Hepatocyte (in vitro differentiated cells): ENCODE measurements around the gene RBPMS2. TPM values are rescaled to one million over a fixed set of nuclear protein-coding genes. Genes with fewer than 3 reads are reported as not detected.

Source experiments
- DNase-seq: peaks from one replicate; pipeline ENCODE4 v3.0.0-alpha.2; 2016; ENCODE audit warnings: low spot score
- H2AFZ ChIP-seq: fragments of 200-600 bp; sonication (generic); 2 replicates; pipeline ENCODE4 v1.6.0; 2016; ENCODE audit warnings: antibody characterized with exemption, mild to moderate bottlenecking
- H3K27ac ChIP-seq: fragments of 200-600 bp; sonication (generic); 2 replicates; pipeline ENCODE4 v1.5.1; 2016; ENCODE audit warnings: mild to moderate bottlenecking
- H3K27me3 ChIP-seq: fragments of 200-600 bp; sonication (generic); 2 replicates; pipeline ENCODE4 v1.6.1; 2016
- H3K36me3 ChIP-seq: fragments of 200-600 bp; sonication (generic); replicated peaks from 2 replicates; pipeline ENCODE4 v1.5.1; 2016; ENCODE audit warnings: low read depth; ENCODE audit not compliant: insufficient read depth
- H3K4me1 ChIP-seq: fragments of 200-600 bp; sonication (generic); 2 replicates; pipeline ENCODE4 v1.5.1; 2016; ENCODE audit warnings: mild to moderate bottlenecking, moderate library complexity; ENCODE audit not compliant: insufficient read depth
- H3K4me2 ChIP-seq: fragments of 200-600 bp; sonication (generic); 2 replicates; pipeline ENCODE4 v1.6.0; 2016
- H3K4me3 ChIP-seq: fragments of 200-600 bp; sonication (generic); 2 replicates; pipeline ENCODE4 v1.5.1; 2016; ENCODE audit warnings: mild to moderate bottlenecking
- H3K79me2 ChIP-seq: fragments of 200-600 bp; sonication (generic); 2 replicates; pipeline ENCODE4 v1.6.0; 2017; ENCODE audit warnings: mild to moderate bottlenecking
- H3K9me2 ChIP-seq: fragments of 200-600 bp; sonication (generic); replicated peaks from 2 replicates; pipeline ENCODE4 v1.6.0; 2017; ENCODE audit warnings: mild to moderate bottlenecking; ENCODE audit not compliant: insufficient read depth
- H3K9me3 ChIP-seq: fragments of 200-600 bp; sonication (generic); 2 replicates; pipeline ENCODE4 v1.5.1; 2016; ENCODE audit warnings: low read depth, mild to moderate bottlenecking
- H4K20me1 ChIP-seq: fragments of 200-600 bp; sonication (generic); 2 replicates; pipeline ENCODE4 v1.6.0; 2016; ENCODE audit warnings: mild to moderate bottlenecking; ENCODE audit not compliant: insufficient read depth, poor library complexity, severe bottlenecking
- EZH2 ChIP-seq: fragments of 200-600 bp; sonication (generic); IDR thresholded peaks from 2 replicates; pipeline ENCODE4 v1.6.1; 2016; ENCODE audit warnings: antibody characterized with exemption, mild to moderate bottlenecking, borderline replicate concordance
- EZH2phosphoT487 ChIP-seq: fragments of 200-600 bp; sonication (generic); IDR thresholded peaks from one replicate; pipeline ENCODE4 v1.6.1; 2018; ENCODE audit warnings: antibody characterized with exemption, mild to moderate bottlenecking, low read depth, moderate library complexity; ENCODE audit not compliant: unreplicated experiment, severe bottlenecking
- WGBS: methylation state at CpG from one replicate; pipeline ENCODE4 v1.1.6; 2016; ENCODE audit warnings: low lambda C conversion rate; ENCODE audit errors: missing lambda C conversion rate; 5-methylcytosine and 5-hydroxymethylcytosine counted together
- polyA plus RNA-seq: library from polyadenylated mRNA; unstranded; fragments of >200 nt; fragmentation: Nextera tagmentation; extraction: Ambion mirVana; gene quantifications from 2 replicates; pipeline ENCODE4 v1.2.1, GENCODE V29; 2016
- total RNA-seq: library from RNA; depleted of rRNA; stranded (reverse); fragments of >200 nt; gene quantifications from 2 replicates; pipeline ENCODE4 v1.2.3, GENCODE V29; 2014
- TF ChIP-seq, protein P1 (sequence below): fragments of 200-600 bp; sonication (generic); IDR thresholded peaks from 2 replicates; pipeline ENCODE4 v1.5.1; 2016; ENCODE audit warnings: antibody characterized with exemption, mild to moderate bottlenecking; ENCODE audit not compliant: poor library complexity

RBPMS2 gene
- total and polyA plus RNA-seq, 2 experiments from 2014 or later, result 0.27 to 18.0 TPM

DNA sequence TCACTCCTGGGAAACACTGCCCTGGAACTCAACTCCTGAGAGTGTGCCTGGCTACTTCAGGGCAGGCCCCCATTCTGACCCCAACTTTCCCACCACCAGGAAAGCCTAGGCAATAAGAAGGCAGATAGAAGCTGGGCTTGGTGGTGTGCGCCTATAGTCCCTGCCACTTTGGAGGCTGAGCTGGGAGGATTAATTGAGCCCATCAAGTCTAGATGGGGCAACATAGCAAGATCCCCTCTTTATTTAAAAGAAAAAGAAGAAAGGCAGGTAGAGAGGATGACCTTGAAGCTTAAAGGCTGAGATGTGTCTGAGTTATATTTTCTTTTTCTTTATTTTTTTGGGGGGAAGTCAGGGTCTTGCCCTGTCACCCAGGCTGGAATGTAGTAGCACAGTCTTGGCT lies 4.2 kb upstream of the RBPMS2 start:
- TF ChIP-seq, protein P1, sequence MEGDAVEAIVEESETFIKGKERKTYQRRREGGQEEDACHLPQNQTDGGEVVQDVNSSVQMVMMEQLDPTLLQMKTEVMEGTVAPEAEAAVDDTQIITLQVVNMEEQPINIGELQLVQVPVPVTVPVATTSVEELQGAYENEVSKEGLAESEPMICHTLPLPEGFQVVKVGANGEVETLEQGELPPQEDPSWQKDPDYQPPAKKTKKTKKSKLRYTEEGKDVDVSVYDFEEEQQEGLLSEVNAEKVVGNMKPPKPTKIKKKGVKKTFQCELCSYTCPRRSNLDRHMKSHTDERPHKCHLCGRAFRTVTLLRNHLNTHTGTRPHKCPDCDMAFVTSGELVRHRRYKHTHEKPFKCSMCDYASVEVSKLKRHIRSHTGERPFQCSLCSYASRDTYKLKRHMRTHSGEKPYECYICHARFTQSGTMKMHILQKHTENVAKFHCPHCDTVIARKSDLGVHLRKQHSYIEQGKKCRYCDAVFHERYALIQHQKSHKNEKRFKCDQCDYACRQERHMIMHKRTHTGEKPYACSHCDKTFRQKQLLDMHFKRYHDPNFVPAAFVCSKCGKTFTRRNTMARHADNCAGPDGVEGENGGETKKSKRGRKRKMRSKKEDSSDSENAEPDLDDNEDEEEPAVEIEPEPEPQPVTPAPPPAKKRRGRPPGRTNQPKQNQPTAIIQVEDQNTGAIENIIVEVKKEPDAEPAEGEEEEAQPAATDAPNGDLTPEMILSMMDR, result no peak
- TF ChIP-seq EZH2phosphoT487, result no peak
- Histone ChIP-seq H2AFZ (no peak overlapping the region), H4K20me1 (no peaks in the 10 kb centered on the region), H3K4me3 (no peak overlapping the region), H3K27me3 (no peaks in the 10 kb centered on the region), H3K27ac (no peak overlapping the region), H3K4me1 (peaks cover 6% of the 10 kb centered on the region), H3K9me3 (no peaks in the 10 kb centered on the region), H3K4me2 (no peak overlapping the region), H3K36me3 (no peaks in the 10 kb centered on the region), H3K9me2 (no peaks in the 10 kb centered on the region), H3K79me2 (no peaks in the 10 kb centered on the region)
- DNase-seq, result no peak
- 95% methylated on average over 1 of the region's 1 CpG for WGBS

DNA sequence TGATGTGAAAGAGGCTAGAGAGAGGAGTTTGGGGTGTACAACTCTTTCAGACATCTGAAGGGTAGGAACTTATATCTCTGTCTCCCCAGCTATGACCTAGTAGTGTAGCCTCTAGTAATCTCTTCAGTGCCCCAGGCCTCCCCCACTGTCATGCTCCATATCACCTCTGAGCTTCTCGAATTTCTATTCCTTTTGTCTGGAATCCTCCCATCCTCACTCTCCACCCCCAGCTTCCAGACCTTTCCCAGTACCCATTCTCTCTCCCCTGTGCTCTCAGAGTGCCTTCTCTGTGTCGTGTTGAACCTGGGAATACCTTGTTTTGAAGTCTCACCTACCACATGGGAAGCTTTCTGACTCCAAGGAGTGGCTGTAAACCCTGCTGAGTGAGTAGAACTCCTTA lies 3.6 kb upstream of the RBPMS2 start:
- Histone ChIP-seq H3K36me3 (no peaks in the 10 kb centered on the region), H3K4me1 (peaks cover 6% of the 10 kb centered on the region), H3K27me3 (no peaks in the 10 kb centered on the region), H3K79me2 (no peaks in the 10 kb centered on the region), H3K9me3 (no peaks in the 10 kb centered on the region), H2AFZ (no peak overlapping the region), H4K20me1 (no peaks in the 10 kb centered on the region), H3K4me3 (no peak overlapping the region), H3K9me2 (no peaks in the 10 kb centered on the region), H3K27ac (no peak overlapping the region), H3K4me2 (no peak overlapping the region)
- DNase-seq, result no peak
- WGBS, result 51% methylated on average over 2 of the region's 2 CpGs
- no peak for TF ChIP-seq EZH2phosphoT487
- TF ChIP-seq, protein P1, result no peak
- TF ChIP-seq EZH2, result no peak

DNA sequence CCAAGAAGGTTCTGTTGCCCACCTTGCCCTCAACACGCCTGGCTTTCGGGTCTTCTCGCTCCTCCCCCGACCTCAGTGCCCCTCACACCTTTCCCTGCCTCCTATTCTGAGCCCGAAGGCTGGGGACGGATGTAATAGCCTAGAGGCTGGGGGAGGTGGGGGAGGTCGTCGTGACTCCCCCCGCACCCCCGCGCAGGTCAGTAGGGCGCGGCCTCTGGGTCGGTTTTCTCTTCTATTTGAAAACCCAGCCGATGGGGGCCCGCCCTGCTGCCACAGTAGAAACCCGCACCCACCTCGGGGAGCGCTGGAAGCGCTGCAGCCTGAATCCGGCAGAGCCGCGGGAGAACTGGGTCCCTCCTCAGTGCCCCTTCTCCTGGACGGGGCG lies 1.0 kb upstream of the RBPMS2 start:
- no peaks in the 10 kb centered on the region for H4K20me1 ChIP-seq
- no peaks in the 10 kb centered on the region for H3K27me3 ChIP-seq
- H3K4me3 ChIP-seq, result peak overlapping the region; percentile 99
- no peaks in the 10 kb centered on the region for H3K9me2 ChIP-seq
- no peaks in the 10 kb centered on the region for H3K36me3 ChIP-seq
- DNase-seq, result no peak
- no peaks in the 10 kb centered on the region for H3K9me3 ChIP-seq
- peak overlapping the region; percentile 100 for H3K4me2 ChIP-seq
- WGBS, result 9% methylated on average over 25 of the region's 25 CpGs
- TF ChIP-seq EZH2, result no peak
- TF ChIP-seq, protein P1, result no peak
- no peak for TF ChIP-seq EZH2phosphoT487
- no peak overlapping the region for H3K27ac ChIP-seq
- H2AFZ ChIP-seq, result peak overlapping the region; percentile 99
- H3K4me1 ChIP-seq, result peaks cover 6% of the 10 kb centered on the region
- peaks cover 3% of the 10 kb centered on the region for H3K79me2 ChIP-seq
